NAMALWA (cell line): ENCODE results near the gene ZNF521.

ENCODE experiments used
- DNase-seq: peaks from one replicate; pipeline ENCODE4 v3.0.0-alpha.2; 2015; ENCODE audit warnings: low spot score

ZNF521 gene

DNA sequence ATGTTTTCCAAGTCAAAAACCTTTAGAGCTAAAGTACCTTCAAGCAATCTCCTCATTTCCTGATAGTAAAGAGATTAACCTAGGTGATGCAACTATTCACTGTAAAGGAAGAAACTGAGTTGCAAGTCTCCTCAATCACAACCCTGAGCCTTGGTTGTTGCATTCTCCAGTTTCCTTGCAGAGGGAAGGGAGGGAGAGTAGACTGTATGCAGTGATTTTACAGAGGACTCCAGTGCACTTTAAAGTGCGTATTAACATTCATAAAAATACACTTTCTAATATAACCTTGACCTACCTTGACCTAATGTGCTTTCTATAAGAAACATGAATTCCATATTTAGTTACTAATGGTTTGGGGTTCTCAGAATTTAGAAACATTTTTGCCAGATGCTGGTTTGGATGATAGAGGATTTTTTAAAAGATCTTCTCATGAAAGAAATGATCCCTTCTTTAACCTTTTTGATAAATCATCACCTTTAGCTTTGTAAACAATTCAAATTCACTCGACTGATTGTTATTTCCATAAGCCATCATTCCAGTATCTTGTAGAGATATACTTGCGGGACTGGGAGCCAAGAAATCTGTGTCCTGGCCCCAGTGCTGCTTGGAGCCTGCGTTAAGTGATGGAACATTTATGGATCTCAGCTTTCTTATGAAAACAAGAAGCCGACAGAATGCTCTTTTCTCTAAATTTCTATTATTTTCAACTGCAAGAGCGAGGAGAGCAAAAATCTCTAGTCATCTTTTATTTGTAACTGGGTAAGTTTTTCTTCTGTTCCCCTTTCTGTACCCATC is 228.3 kb downstream of the ZNF521 start:
- no peak for DNase-seq

GRCh38 chr18:25121442-25121841 is 230.5 kb downstream of the ZNF521 start:
- DNase-seq = peak; percentile 5

DNA sequence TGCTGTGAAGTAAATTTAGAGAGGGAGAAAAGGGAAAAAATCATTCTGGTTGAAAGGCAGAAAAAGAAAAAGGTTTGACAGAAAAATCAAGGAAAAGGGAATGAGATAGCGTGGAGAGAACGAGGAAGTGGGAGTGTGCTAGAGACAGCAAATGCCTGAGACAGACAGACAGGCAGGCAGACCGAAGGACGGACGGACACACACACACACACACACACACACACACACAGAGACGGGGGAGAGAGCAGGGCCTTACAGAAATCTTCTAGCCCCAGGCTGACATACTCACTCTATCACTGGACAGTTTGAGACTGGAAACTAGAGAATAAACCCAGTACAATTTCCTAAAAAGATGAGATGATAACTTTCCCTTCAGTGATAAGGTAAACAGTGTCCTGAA is 238.4 kb downstream of the ZNF521 start:
- no peak for DNase-seq

DNA sequence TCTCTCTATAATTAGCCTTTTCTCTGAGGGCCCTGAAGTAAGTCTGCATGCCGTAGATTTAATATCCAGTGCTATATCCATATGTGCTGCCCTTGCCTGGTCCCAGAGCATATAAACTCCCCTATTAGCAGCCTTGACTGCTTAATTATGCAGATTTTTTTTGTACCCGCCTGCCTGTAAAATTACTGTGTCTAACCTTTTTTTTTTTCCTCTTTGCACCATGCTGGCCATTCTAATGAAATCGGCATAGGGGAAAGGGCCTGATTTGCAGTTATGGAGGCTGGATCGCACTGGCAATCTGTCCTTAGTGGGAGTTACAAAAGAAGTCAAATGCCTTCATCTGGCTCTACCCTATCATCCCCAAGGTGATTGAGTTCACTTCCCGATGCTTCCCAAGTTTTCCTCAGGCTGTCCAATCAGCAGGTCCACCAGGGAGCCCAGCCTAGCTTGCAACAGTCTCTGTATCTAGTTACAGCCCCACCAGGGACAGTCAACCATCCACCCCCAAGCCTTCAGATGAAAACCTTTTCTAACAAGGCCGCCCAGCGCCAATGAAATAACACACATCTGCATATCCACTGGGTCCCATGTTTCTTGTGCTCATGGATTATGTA is 239.0 kb downstream of the ZNF521 start:
- DNase-seq = no peak

DNA sequence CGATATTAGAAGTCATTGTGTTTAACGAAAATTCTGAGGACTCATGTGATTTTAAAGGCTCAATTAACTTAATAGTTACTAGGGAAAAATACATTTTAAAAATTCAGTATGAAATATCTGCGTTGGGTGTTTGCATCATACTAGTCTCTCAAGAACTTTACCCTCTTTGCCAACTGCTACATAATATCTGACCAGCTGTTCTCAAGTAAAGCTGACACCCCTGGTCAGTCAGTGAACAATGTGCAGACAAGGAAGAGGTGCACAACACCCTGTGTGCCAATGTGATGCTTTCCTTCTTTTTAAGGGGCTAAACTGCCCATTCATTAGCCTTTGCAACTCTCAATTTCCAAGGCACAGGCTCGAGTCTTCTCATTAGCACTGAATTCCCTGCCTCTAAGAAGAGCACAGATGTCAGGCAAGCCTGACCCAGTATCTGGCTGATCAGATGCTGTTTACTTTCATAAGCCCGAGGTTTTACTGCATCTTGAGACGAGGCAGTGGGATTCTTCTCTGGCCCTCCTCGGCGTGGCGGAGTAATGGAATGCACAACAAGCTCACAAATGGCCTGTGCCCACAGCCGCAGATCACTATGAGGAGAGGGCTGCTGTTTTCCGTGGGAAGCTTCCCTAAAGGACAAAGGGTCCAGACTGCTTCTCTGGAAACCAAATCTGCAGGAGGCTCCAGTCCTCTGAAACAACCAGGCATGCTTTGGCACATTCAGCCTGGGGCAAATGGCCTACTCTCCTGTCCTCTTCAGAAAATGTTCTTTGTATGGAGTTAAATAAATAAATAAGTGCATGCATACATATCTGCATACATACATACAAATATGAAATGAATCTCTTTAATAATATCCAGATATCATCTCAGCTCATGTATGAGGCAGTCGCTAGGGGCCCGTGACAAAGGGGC is 240.3 kb downstream of the ZNF521 start:
- DNase-seq = no peak

GRCh38 chr18:25109484-25109883 is 242.5 kb downstream of the ZNF521 start:
- DNase-seq = no peak

- DNase-seq = no peak
Observed at GRCh38 chr18:25103468-25104155, 248.4 kb downstream of the ZNF521 start.

GRCh38 chr18:25102662-25103061 is 249.3 kb downstream of the ZNF521 start:
- DNase-seq = no peak

- DNase-seq = no peak
Observed at GRCh38 chr18:25100418-25100817, 251.5 kb downstream of the ZNF521 start.

DNA sequence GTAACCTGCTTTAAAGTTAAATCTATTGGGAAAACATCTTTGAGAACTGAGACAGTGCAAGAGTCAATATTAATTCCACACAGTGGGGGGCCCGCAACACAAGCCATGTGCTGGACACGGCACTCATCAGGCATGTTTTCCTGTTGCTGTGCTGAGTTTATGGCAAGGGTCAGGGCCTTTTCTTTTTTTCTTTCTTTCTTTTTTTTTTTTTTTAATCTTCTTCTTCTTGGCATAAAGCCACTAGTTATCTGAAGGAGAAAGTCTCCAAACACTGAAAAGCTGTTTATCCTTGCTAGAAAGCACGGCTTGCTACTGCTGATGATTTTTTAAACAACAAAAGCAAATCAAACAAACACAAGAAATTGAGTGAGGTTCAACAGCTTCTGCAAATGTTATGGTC is 252.1 kb downstream of the ZNF521 start:
- DNase-seq = no peak

GRCh38 chr18:25097569-25098056 is 254.4 kb downstream of the ZNF521 start:
- no peak for DNase-seq

- no peak for DNase-seq
Observed at GRCh38 chr18:25097057-25097456, 254.9 kb downstream of the ZNF521 start.

DNA sequence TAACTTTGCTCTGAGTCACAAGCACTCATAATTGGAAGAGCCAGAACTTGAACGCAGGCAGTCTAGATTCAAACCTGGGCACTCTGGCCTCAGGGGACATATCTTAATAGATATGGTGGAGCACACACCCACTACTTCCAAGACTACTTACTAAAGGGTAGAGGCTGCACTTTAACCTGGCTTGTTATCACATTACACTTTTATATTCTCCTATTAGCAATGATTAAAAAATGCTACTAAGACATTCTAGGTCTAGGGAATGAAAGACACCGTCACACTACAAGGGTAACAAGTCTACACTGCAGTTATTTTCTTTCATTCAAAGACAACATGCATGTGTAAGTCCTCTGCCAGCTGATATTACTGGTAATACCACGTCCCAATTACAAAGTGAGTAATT is 258.8 kb downstream of the ZNF521 start:
- no peak for DNase-seq

DNA sequence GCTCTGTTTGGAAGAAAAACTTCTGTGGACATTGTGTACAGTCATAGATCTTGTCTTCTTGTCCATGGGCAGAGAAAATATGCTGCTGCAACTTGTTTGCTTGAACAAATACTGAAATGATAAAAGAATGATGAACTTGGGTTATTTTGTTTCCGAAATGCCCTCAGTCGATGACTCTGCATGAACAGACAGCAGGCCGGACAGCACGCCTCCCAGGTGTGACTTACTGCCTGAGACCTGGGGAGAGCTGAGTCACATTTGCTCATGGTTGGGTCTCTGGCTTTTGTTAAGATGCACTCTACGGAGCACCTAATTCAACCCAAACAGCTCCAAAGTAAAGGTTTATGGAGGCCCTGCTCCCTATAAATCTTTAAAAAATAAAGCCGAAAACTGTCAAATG is 262.5 kb downstream of the ZNF521 start:
- DNase-seq = no peak

GRCh38 chr18:25086876-25087275 is 265.1 kb downstream of the ZNF521 start:
- no peak for DNase-seq

DNA sequence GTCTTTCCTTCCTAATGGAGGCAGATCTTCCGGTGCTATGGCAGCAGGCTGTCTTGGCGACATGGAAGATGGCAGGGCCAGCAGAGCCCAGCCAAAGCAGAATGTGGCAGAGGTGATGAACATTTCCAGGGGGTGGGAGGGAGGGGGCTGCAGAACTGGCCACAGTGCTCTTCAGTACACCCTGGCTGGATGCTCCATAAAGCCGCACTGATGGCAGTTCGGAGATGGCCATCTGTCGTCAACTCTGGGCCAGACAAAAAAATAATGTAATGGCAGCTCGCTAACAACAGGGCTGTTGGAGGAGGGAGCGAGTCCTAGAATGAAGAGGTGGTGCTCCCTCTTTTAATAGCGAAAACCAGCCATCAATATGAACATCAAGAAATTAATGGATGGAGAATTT is 271.0 kb downstream of the ZNF521 start:
- DNase-seq = no peak

- no peak for DNase-seq
Observed at GRCh38 chr18:25080211-25080610, 271.8 kb downstream of the ZNF521 start.

- no peak for DNase-seq
Observed at GRCh38 chr18:25077944-25078723, 273.8 kb downstream of the ZNF521 start.

DNA sequence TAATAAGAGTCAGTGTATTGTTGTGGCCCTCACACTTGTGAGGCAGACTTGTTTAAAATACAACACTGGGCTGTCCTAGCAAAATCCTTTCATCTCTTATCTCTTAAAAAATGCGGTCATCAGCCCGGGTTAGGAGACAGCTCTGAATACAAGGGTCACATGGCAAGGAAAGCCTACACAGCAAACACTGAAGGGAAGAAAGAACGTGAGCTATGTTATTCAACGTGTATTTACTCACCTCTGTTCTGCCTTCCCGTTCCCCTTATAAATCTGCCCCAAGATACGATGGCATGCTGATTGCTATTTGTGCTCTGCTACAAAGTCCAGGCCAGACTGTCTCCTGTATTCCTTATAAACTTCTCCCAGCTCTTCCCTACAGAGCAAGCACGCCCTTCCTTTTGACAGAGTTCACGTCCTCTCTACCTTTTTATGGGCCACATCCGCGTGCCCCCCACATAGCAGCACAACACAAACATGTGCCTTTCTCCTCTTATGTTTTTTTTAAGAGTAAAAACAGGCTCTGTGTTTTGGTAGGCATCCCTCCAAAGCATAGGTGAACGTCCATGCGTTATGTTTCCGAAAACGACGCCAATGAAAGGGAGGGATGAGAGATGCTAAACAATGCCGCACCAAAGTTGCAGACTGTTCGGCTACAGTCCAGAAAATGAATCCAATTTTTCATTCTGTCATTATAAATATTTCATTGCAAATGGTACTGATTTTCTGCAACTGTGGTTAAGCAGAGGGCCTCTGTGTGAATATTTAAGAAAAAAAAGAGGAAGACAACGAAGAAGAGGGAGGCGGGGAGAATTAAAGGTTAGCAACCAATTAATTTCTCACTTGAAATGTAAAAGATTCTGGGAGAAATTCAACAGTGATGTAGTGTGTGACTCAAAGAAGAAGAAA is 274.7 kb downstream of the ZNF521 start:
- DNase-seq = no peak

DNA sequence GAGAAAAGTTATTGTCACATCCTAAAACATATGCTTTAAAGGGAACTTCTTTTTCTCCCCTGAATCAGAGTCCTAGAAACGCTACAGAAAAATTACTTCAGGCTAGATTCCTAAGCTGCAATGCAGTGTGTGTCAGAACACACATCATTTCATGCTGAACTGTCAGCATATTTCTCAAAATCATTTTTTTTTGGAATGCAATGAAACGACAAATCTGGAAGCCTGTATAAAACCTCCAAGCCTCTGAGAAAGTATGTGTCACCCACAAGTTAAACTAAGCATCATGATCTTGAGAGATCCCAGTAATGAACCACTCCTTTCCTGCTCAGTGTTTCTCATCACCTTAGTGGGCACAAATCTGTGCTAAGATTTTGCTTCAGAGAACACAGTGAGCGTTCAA is 276.2 kb downstream of the ZNF521 start:
- DNase-seq = no peak
